Measurements from ENCODE around the gene AGBL4.

DNA sequence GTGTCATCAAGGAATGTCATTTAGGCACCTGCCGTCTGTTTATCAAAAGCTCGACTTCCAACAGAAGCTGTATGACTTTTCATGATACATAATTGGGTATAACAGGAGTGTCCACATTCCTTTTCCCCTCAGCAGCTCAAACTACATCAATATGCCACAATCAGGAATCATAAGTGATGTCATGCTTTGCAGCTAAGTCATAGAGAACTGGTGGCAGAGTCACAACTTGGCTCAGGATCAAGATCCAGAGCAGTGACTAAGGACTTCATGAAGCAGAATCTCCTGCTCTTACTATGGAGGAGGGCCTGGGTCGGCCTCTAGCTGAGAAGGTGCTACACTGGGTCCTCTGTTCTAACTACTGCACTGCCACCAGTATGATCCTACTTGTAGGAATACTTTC is 36.5 kb upstream of the AGBL4 start:
- TF ChIP-seq POLR2AphosphoS5 (IDR thresholded peaks at IDR 0.05; ENCODE audit: low read depth, low read length) (no peak), TAF1 (IDR thresholded peaks at IDR 0.05; ENCODE audit: borderline replicate concordance, low read depth, low read length) (no peak)

Measured in GM12892 (cell line).